Neuron (in vitro differentiated cells): ENCODE data around the gene GJB1.
"Not testable (repeated sequence)": the region's sequence is repeated elsewhere in the genome, so short reads cannot be mapped to it uniquely, and the experiment has no call there.

Experiments
- H2AFZ ChIP-seq: one replicate; pipeline ENCODE4 v1.6.1; 2013; ENCODE audit warnings: low read depth, mild to moderate bottlenecking, inconsistent platforms, low read length, moderate library complexity
- H3K27me3 ChIP-seq: one replicate; pipeline ENCODE4 v1.6.1; 2013; ENCODE audit warnings: low read length; ENCODE audit not compliant: insufficient read depth
- H3K36me3 ChIP-seq: one replicate; pipeline ENCODE4 v1.6.1; 2013; ENCODE audit warnings: low read length; ENCODE audit not compliant: insufficient read depth
- H3K4me1 ChIP-seq: one replicate; pipeline ENCODE4 v1.6.1; 2013; ENCODE audit warnings: low read length; ENCODE audit not compliant: insufficient read depth
- H3K4me3 ChIP-seq: 2 replicates; pipeline ENCODE4 v1.5.1; 2013; ENCODE audit warnings: mild to moderate bottlenecking, low read length, moderate library complexity
- H3K9me3 ChIP-seq: one replicate; pipeline ENCODE4 v1.6.1; 2013; ENCODE audit warnings: low read length

Gene GJB1

GRCh38 chrX:71252221-71252620, 29.2 kb downstream of the GJB1 start:
- Histone ChIP-seq H3K36me3 (peaks cover 38% of the 10 kb centered on the region), H3K4me3 (peak overlapping the region; percentile 65), H3K9me3 (no peaks in the 10 kb centered on the region), H3K4me1 (peaks cover 17% of the 10 kb centered on the region), H3K27me3 (no peaks in the 10 kb centered on the region), H2AFZ (no peak overlapping the region)

- Histone ChIP-seq H2AFZ (no peak overlapping the region), H3K4me3 (peak overlapping the region; percentile 65), H3K36me3 (peaks cover 26% of the 10 kb centered on the region), H3K4me1 (peaks cover 17% of the 10 kb centered on the region), H3K9me3 (no peaks in the 10 kb centered on the region), H3K27me3 (no peaks in the 10 kb centered on the region)
Observed at GRCh38 chrX:71253253-71254091, 30.4 kb downstream of the GJB1 start.

GRCh38 chrX:71254092-71254963, 31.3 kb downstream of the GJB1 start, which contains the start of gene ZMYM3:
ZMYM3 (minus strand) TSS chrX:71254140; CDS start chrX:71253255, 885 bp downstream.
- H3K4me3 ChIP-seq, result peak within 1 kb of the TSS; percentile 65
- H3K27me3 ChIP-seq, result no peaks in the 10 kb centered on the region
- H2AFZ ChIP-seq, result no peak within 1 kb of the TSS
- H3K9me3 ChIP-seq, result no peaks in the 10 kb centered on the region
- peaks cover 17% of the 10 kb centered on the region for H3K4me1 ChIP-seq
- peaks cover 20% of the 10 kb centered on the region for H3K36me3 ChIP-seq

- H3K36me3 ChIP-seq, result peaks cover 3% of the 10 kb centered on the region
- peak overlapping the region; percentile 23 for H2AFZ ChIP-seq
- H3K4me1 ChIP-seq, result peaks cover 17% of the 10 kb centered on the region
- no peaks in the 10 kb centered on the region for H3K27me3 ChIP-seq
- no peak overlapping the region for H3K4me3 ChIP-seq
- H3K9me3 ChIP-seq, result no peaks in the 10 kb centered on the region
Observed at GRCh38 chrX:71256051-71256450, 33.0 kb downstream of the GJB1 start.

GRCh38 chrX:71256856-71257255, 33.8 kb downstream of the GJB1 start:
- Histone ChIP-seq H3K36me3 (no peaks in the 10 kb centered on the region), H2AFZ (no peak overlapping the region), H3K4me1 (peaks cover 17% of the 10 kb centered on the region), H3K9me3 (no peaks in the 10 kb centered on the region), H3K4me3 (no peak overlapping the region), H3K27me3 (no peaks in the 10 kb centered on the region)

GRCh38 chrX:71268624-71269023, 45.6 kb downstream of the GJB1 start:
- H3K9me3 ChIP-seq, H2AFZ ChIP-seq, H3K36me3 ChIP-seq, H3K4me3 ChIP-seq, H3K4me1 ChIP-seq, H3K27me3 ChIP-seq: not testable (repeated sequence)

- H3K4me1 ChIP-seq, result no peaks in the 10 kb centered on the region
- H3K9me3 ChIP-seq, result no peaks in the 10 kb centered on the region
- no peak overlapping the region for H3K4me3 ChIP-seq
- H2AFZ ChIP-seq, result no peak overlapping the region
- H3K27me3 ChIP-seq, result no peaks in the 10 kb centered on the region
- H3K36me3 ChIP-seq, result no peaks in the 10 kb centered on the region
Observed at GRCh38 chrX:71269801-71270395, 46.9 kb downstream of the GJB1 start.

- not testable (repeated sequence) for H3K36me3 ChIP-seq, H3K27me3 ChIP-seq, H3K9me3 ChIP-seq, H3K4me3 ChIP-seq, H3K4me1 ChIP-seq, H2AFZ ChIP-seq
Observed at GRCh38 chrX:71272313-71272712, 49.3 kb downstream of the GJB1 start.
